Keratinocyte (primary cell): ENCODE data around the gene USP47. TPM values are rescaled to one million over a fixed set of nuclear protein-coding genes. Genes with fewer than 3 reads are reported as not detected.

Source experiments
- DNase-seq: peaks from one replicate; pipeline ENCODE4 v3.0.0-alpha.2; 2011; ENCODE audit warnings: low read depth, missing footprints, low spot score
- FAIRE-seq: peaks from 2 replicates; lab custom pipeline; 2011; peaks lifted over from hg19 to GRCh38; lab: Jason Lieb, UNC
- H2AFZ ChIP-seq: 2 replicates; pipeline ENCODE4 v1.6.0; 2012; ENCODE audit warnings: low read length, control low read depth, inconsistent platforms; ENCODE audit not compliant: control insufficient read depth
- H3K27ac ChIP-seq: 2 replicates; pipeline ENCODE4 v1.5.1; 2011; ENCODE audit warnings: low read length; ENCODE audit not compliant: control insufficient read depth, insufficient read depth
- H3K27me3 ChIP-seq: 3 replicates; pipeline ENCODE4 v1.6.0; 2011; ENCODE audit warnings: low read length; ENCODE audit not compliant: control insufficient read depth, insufficient read depth; ENCODE audit errors: extremely low read depth
- H3K36me3 ChIP-seq, 2 experiments: 2 replicates in 1 of 2; 3 replicates in 1 of 2; pipeline ENCODE4 v1.5.1; 2011; ENCODE audit warnings: low read length in 2 of 2, mild to moderate bottlenecking in 1 of 2; ENCODE audit not compliant: control insufficient read depth in 2 of 2, insufficient read depth in 2 of 2; ENCODE audit errors: extremely low read depth in 1 of 2
- H3K4me1 ChIP-seq: 3 replicates; pipeline ENCODE4 v1.5.1; 2011; ENCODE audit warnings: low read length; ENCODE audit not compliant: control insufficient read depth, insufficient read depth; ENCODE audit errors: extremely low read depth
- H3K4me2 ChIP-seq: 3 replicates; pipeline ENCODE4 v1.6.0; 2011; ENCODE audit warnings: low read depth, low read length; ENCODE audit not compliant: control insufficient read depth, insufficient read depth; ENCODE audit errors: extremely low read depth
- H3K4me3 ChIP-seq, 3 experiments: fragments of 200-600 bp in 1 of 3; sonication (generic) in 1 of 3; 2 replicates in 2 of 3; 3 replicates in 1 of 3; pipeline ENCODE4 v1.5.1; 2011 to 2016; ENCODE audit warnings: low read length in 3 of 3, mild to moderate bottlenecking in 3 of 3, control low read depth in 2 of 3, inconsistent platforms in 1 of 3, low read depth in 1 of 3, mixed read lengths in 1 of 3, mixed run types in 1 of 3, moderate library complexity in 1 of 3; ENCODE audit not compliant: control insufficient read depth in 2 of 3, insufficient read depth in 2 of 3; ENCODE audit errors: extremely low read depth in 1 of 3
- H3K79me2 ChIP-seq: 2 replicates; pipeline ENCODE4 v1.6.0; 2012; ENCODE audit warnings: low read length; ENCODE audit not compliant: control insufficient read depth, insufficient read depth
- H3K9ac ChIP-seq: 3 replicates; pipeline ENCODE4 v1.6.0; 2011; ENCODE audit warnings: low read length; ENCODE audit not compliant: control insufficient read depth, insufficient read depth; ENCODE audit errors: extremely low read depth
- H3K9me1 ChIP-seq: 3 replicates; pipeline ENCODE4 v1.6.0; 2011; ENCODE audit warnings: low read length; ENCODE audit not compliant: control insufficient read depth, insufficient read depth; ENCODE audit errors: extremely low read depth
- H3K9me3 ChIP-seq: 2 replicates; pipeline ENCODE4 v1.5.1; 2012; ENCODE audit warnings: low read depth, low read length; ENCODE audit not compliant: control insufficient read depth
- H4K20me1 ChIP-seq: 3 replicates; pipeline ENCODE4 v1.6.0; 2011; ENCODE audit warnings: low read length; ENCODE audit not compliant: control insufficient read depth, insufficient read depth; ENCODE audit errors: extremely low read depth
- EZH2 ChIP-seq: IDR thresholded peaks from one replicate; pipeline ENCODE4 v1.6.1; 2012; ENCODE audit warnings: inconsistent platforms, mild to moderate bottlenecking, low read length, moderate library complexity
- dilution Hi-C: fragments of 300-500 bp; cut with MboI; formaldehyde crosslinking; loops from one replicate; pipeline ENCODE4 v1.7.0; 2020; ENCODE audit warnings: low sequenced_read_pairs; ENCODE audit not compliant: extremely low pct_ligation_motif_present
- polyA plus RNA-seq, 5 experiments: library from polyadenylated mRNA; depleted of rRNA in 3 of 5; stranded (reverse) in 3 of 5; stranded (forward) in 1 of 5; unstranded in 1 of 5; fragments of >200 nt; gene quantifications; 1 replicate in 1 of 5; 2 replicates in 3 of 5; 3 replicates in 1 of 5; pipeline versions ENCODE4 v1.2.1 to v1.2.3, GENCODE V29; 2011 to 2012; ENCODE audit warnings: missing spikeins in 2 of 5, low read depth in 1 of 5, low replicate concordance in 1 of 5
- TF ChIP-seq, protein P1 (sequence below), 3 experiments: IDR thresholded peaks in 1 of 3; conservative IDR thresholded peaks in 1 of 3; optimal IDR thresholded peaks in 1 of 3; 2 replicates in 2 of 3; 3 replicates in 1 of 3; pipeline versions ENCODE3 to v1.5.1; 2011; ENCODE audit warnings: low read length in 3 of 3, mild to moderate bottlenecking in 3 of 3, moderate library complexity in 2 of 3, control low read depth in 1 of 3, inconsistent platforms in 1 of 3; ENCODE audit not compliant: insufficient read depth in 2 of 3; ENCODE audit errors: extremely low read depth in 1 of 3

Gene USP47
- polyA plus RNA-seq, 1 donor (not counting 4 experiments of a cell fraction or from before 2014, with no cell fraction given), result 22.4 TPM

DNA sequence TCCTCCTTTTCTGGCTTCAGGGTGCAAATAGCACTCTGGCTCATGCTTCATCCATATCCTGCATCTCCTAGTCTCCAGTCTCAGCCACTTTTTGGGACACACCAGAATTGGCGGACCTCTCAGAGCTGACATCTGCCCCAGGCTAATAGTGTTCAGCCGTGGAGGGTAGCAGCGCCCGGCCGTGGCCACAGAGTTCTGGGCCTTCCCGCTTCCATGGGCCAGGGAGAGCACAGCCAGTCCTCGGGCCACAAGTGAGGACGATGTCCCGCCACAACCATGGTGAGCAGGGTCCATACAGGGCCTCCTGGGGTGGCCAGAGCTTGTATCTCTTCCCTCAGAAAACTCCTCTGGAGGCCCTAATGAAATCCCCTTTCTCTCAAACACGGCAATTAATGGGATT is 140.7 kb downstream of the USP47 start:
- no peak overlapping the region for H3K4me3 ChIP-seq
- no peak for FAIRE-seq
- no peak for TF ChIP-seq EZH2
- TF ChIP-seq, protein P1, sequence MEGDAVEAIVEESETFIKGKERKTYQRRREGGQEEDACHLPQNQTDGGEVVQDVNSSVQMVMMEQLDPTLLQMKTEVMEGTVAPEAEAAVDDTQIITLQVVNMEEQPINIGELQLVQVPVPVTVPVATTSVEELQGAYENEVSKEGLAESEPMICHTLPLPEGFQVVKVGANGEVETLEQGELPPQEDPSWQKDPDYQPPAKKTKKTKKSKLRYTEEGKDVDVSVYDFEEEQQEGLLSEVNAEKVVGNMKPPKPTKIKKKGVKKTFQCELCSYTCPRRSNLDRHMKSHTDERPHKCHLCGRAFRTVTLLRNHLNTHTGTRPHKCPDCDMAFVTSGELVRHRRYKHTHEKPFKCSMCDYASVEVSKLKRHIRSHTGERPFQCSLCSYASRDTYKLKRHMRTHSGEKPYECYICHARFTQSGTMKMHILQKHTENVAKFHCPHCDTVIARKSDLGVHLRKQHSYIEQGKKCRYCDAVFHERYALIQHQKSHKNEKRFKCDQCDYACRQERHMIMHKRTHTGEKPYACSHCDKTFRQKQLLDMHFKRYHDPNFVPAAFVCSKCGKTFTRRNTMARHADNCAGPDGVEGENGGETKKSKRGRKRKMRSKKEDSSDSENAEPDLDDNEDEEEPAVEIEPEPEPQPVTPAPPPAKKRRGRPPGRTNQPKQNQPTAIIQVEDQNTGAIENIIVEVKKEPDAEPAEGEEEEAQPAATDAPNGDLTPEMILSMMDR (optimal IDR thresholded peaks at IDR 0.05 in 1 of 3, IDR thresholded peaks at IDR 0.05 in 1 of 3, conservative IDR thresholded peaks at IDR 0.05 in 1 of 3; ENCODE audit: extremely low read depth in 1 of 3, insufficient read depth in 2 of 3, low read length in 3 of 3), result no peak
- H2AFZ ChIP-seq, result no peak overlapping the region
- H3K36me3 ChIP-seq, result peaks cover 7 to 24% of the 10 kb centered on the region in 2 experiments
- H3K9me1 ChIP-seq, result no peaks in the 10 kb centered on the region
- dilution Hi-C loops, result no loop called here
- no peaks in the 10 kb centered on the region for H3K9me3 ChIP-seq
- peaks cover 16% of the 10 kb centered on the region for H3K79me2 ChIP-seq
- H3K9ac ChIP-seq, result no peak overlapping the region
- H3K27ac ChIP-seq, result no peak overlapping the region
- H3K4me1 ChIP-seq, result peaks cover 68% of the 10 kb centered on the region
- no peak overlapping the region for H3K4me2 ChIP-seq
- no peaks in the 10 kb centered on the region for H4K20me1 ChIP-seq
- no peak for DNase-seq
- no peaks in the 10 kb centered on the region for H3K27me3 ChIP-seq

GRCh38 chr11:11982975-11983374 is 141.2 kb downstream of the USP47 start:
- no peaks in the 10 kb centered on the region for H3K9me1 ChIP-seq
- dilution Hi-C loops, result no loop called here
- no peaks in the 10 kb centered on the region for H3K27me3 ChIP-seq
- no peak overlapping the region for H3K4me3 ChIP-seq
- H4K20me1 ChIP-seq, result no peaks in the 10 kb centered on the region
- H3K9me3 ChIP-seq, result no peaks in the 10 kb centered on the region
- H2AFZ ChIP-seq, result no peak overlapping the region
- H3K4me2 ChIP-seq, result no peak overlapping the region
- TF ChIP-seq, protein P1 (optimal IDR thresholded peaks at IDR 0.05 in 1 of 3, IDR thresholded peaks at IDR 0.05 in 1 of 3, conservative IDR thresholded peaks at IDR 0.05 in 1 of 3; ENCODE audit: extremely low read depth in 1 of 3, insufficient read depth in 2 of 3, low read length in 3 of 3), result no peak
- TF ChIP-seq EZH2, result no peak
- DNase-seq, result no peak
- H3K27ac ChIP-seq, result no peak overlapping the region
- peaks cover 68% of the 10 kb centered on the region for H3K4me1 ChIP-seq
- peaks cover 7 to 24% of the 10 kb centered on the region in 2 experiments for H3K36me3 ChIP-seq
- peaks cover 20% of the 10 kb centered on the region for H3K79me2 ChIP-seq
- H3K9ac ChIP-seq, result no peak overlapping the region
- no peak for FAIRE-seq
